Stimulated activated CD8-positive, alpha-beta memory T cell treated with anti-CD3 and anti-CD28 coated beads, Interleukin-7, amount 100 ng/mL, for 4 hours (primary cell): ENCODE measurements around the gene ARFGEF3.

ENCODE experiments used
- DNase-seq, 2 donors: peaks; one replicate each; pipeline ENCODE4 v3.0.0-alpha.2; 2020; ENCODE audit warnings: low read depth in 2 of 2

ARFGEF3 gene

DNA sequence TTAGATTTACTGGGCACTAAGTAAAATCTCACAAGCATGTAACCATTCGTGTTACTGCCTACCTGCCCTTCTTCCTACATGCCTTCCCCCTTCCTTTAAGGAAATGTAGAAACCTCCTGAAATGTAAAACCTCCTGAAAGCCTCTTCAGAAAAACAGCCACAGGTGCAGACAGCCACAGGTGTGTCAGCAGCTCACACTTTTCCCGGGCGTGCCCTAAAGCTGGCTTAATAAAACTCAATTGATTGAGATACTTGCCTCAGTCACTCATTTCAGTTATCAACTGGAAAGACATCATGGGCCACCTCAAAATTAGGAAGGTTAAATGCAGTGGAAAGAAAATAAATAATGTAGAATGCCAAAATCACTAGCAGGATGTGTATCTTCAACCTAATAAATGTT is 79.6 kb downstream of the ARFGEF3 start:
- DNase-seq, result no peak

- DNase-seq, result no peak
These were observed 80.2 kb downstream of the ARFGEF3 start for GRCh38 chr6:138241934-138242333.

GRCh38 chr6:138242987-138243592 is 81.4 kb downstream of the ARFGEF3 start:
- no peak for DNase-seq

GRCh38 chr6:138245751-138246150 is 84.0 kb downstream of the ARFGEF3 start:
- DNase-seq, result no peak

DNA sequence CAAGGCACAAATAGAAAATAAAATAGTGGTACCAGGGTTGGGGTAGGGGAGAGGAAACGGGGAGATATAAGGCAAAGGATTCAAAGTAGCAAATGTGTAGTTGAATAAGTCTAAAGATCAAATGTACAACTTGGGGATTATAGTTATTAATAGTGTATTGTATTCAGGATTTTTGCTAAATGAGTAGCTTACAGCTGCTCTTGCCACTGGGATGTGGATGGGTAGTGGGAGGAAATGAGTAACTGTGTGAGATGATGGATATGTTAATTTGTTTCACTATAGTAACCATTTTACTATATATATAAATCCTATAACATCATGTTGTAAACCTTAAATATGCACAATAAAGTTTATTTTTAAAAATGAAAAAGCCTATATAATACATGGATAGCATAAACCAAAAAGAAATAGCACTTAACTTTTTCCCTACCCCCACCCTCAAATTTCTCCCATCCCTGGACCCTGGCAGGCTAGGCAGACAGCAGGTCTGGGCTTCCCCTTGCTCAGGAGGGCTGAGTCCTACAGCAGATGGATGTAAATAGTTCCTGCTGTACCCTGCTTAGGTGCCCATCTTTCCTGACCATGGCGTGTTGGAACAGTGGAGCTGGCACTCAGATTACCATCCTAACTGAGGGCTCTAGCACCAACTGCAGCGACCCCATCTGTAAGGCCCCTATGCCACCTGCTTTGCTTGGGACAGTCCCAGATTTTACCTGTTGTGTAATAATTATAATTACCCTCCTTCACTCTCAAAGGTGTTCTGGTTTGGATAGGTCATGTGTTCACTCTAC is 85.1 kb downstream of the ARFGEF3 start:
- no peak for DNase-seq

DNA sequence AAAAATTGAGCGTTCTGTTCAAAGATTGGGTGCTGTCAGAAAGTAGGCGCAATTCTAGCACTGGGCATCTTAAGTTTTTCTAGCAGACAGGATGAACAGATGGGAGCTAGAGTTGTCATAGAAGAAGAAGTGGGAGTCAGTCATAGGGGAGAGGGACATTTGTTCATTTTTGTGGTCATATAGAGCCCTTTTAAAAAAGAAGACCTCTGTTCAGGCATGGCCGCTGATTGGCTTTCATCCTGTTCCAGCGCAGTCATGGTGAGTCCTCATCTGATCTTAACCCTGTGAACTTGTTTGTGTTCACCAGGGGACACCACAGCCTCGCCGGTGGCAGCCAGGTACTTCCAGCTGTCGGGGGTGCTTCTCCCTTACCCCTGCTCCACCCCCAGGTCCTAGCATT is 86.3 kb downstream of the ARFGEF3 start:
- no peak for DNase-seq

GRCh38 chr6:138248878-138249277 is 87.1 kb downstream of the ARFGEF3 start:
- DNase-seq, result no peak

- DNase-seq, result no peak
These were observed 88.3 kb downstream of the ARFGEF3 start for GRCh38 chr6:138250053-138250452.

DNA sequence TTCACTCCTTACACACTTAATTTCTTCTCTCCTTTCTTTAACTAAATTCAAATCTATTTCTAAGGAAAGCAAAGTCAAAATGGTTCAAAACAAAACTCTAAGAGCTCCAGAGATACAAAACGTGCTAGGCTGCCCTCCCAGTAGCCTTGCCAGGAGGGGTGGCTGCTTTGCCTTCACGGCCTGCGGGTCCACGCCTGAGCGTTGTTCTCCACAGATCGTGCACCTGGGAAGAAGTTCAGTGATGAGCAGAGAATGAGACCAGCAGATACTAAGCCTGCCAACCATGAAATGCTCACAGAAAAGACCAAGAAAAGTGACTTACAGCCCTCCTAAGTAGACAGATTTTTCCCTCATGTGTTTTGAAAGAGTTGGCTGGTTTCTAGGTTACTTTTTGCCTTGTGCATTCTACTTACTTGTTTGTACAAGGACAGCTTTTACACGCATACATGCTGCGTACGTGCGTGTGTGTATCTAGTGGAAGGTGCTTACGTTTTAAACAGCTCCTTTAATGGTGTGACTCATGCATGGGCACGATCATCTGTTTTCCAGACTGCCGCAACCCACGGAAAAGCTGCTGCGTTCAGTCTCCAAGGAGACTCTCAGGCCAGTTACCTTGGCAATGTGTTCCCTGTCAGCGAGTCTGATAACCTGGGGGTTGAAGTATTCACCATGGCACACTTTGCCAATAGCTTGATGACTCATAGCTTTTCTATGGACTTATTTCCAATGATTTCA is 88.9 kb downstream of the ARFGEF3 start:
- DNase-seq, result no peak

DNA sequence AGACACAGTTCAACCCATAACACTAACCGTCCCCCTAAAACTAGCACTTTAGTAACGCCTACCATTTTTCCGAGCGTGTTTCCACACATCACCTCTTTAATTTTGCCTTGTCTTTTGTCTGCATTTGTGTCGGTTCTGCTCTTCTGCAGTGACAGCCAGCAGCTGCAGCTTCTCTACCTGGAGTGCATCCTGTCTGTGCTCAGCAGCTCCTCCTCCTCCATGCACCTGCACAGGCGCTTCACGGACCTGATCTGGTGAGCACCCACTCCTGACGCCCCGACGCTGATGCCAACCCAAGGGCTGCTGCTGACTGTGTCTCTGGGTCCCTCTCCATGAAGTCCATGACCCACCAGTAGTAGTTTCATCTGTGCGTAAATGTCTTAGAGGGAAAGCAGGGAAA is 92.0 kb downstream of the ARFGEF3 start:
- DNase-seq, result no peak

- no peak for DNase-seq
These were observed 93.7 kb downstream of the ARFGEF3 start for GRCh38 chr6:138255443-138255842.

DNA sequence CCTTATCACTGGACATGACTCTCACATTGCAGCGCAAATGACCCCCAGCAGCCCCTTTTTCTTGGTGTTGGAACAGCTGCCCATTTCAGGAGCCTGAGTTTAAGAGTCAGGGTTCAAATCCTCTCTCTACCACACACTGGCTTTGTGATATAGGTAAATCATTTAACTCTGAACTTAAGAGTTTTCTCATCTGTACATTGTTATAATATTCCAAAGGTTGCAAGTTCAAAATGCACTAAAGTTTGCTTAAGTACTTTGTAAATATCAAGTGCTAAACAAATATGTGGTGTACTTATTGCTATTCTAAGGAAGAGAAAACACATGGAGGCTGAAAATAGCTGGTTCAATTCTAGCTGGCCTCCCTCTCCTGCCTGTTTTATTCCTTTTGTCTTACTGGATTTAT is 95.9 kb downstream of the ARFGEF3 start:
- DNase-seq, result no peak

DNA sequence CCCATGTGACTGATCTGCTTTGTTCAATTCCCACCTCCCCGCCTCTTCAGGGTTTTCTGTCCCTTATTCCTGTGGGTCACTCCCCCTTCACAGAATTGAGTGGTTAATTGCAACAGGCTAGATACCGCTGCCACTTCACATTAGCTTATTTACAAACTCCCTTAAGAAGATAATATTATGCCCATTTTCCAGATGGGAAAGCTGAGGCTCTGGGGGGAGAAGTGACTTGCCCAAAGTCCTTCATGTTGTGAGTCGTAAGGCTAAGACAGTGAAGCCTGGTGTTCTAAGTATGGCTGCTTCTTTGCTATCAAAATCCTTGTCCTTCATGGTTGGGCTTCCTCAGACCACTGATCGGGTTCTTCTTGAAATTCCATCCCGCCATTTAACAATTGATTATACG is 96.5 kb downstream of the ARFGEF3 start:
- DNase-seq, result no peak

GRCh38 chr6:138258991-138259390 is 97.3 kb downstream of the ARFGEF3 start:
- no peak for DNase-seq

DNA sequence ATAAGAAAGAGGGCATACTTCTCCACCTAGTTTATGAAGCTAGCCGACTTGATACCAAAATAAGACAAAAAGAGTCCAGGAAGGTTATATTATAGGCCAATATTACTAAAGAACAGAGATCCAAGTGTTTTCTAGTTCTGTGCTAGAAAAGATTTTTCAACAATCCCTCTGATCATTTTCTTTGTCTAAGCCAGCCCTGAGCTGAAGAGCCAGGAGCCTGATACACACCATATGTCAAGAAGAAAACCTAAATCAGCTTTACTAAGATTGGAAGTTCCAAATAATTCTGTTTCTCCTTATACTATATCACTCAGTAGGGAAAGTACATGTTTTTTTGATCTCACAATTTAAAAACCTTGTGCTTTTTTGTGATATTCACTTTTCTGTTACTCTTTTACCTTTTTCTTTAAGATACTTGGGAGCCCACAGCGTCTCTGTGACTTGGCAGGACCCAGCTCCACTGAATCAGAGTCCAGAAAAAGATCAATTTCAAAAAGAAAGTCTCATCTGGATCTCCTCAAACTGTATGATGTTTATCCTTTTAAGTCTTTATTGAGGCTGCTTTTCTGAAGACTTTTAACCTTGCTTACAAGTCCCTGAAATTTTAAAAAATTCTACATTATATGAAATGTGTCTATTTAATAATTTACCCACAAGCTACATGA is 99.5 kb downstream of the ARFGEF3 start:
- no peak for DNase-seq

DNA sequence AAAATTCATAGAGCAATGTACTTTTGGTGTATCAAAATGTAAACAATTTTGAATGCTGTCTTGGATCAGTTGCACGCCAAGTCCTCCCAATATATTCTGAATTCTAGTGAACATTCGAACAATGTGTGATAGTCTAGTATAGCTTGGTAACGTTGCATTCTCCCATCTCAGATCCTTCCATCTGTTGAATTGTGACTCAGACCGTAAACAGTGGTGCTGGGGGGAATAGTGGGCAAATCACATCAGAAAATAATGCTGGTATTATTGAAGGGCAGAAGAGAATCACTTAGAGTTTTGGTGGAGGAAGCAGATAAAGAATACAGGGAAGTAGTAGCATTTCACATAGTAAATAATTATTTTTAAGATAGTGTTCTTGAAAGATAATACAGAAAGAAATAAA is 102.2 kb downstream of the ARFGEF3 start:
- DNase-seq, result no peak

- no peak for DNase-seq
These were observed 102.7 kb downstream of the ARFGEF3 start for GRCh38 chr6:138264372-138264880.

GRCh38 chr6:138266095-138266494 is 104.4 kb downstream of the ARFGEF3 start:
- no peak for DNase-seq

DNA sequence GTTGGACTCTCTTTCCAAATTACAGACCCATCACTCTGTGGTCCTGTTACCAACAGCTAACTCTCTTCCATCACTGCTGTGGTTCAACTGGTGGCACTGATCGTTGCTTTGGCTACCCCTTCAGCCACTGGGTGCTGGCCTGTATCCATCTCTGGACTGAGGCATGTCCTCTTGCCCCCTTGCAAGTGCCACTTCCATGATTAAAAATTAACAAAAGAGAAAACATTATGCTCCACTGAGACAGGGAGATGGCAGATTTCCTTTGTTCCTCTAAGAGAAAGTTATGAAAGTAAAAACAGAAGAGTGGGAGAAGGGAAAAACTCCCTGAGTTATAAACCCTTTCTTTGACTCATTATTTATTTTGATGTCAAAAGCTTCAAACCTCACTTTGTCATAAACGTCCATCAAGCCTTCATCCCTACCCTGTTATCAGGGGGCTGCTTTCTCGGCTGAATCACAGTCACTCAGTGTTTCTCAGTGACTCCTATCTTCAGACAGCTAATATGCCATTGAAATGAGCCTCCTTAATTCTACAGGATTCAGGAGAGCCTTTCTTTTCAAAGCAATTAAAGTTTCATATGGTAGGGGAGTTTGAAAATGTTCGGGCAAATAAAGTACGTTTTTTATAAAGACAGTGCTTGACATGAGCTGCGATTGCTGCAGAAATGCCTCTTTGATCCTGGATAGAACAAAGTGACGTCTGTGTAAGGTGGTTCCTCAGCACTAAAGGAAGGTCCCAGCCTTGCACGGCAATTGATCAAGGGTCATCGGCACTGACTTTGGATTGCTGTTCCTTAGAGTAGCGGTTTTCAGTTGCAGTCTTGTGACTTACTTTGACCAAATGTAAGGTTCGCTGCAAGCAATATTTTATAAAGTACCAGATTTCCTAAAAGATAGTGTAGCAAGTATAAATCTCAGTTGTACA is 106.5 kb downstream of the ARFGEF3 start:
- no peak for DNase-seq

GRCh38 chr6:138271451-138271850 is 109.7 kb downstream of the ARFGEF3 start:
- DNase-seq, result no peak
